ENCODE data around the gene POLD2.

POLD2 gene

GRCh38 chr7:44142028-44142427 lies 18.7 kb upstream of the POLD2 start:
- Histone ChIP-seq H3K9me3 (ENCODE audit: control extremely low read depth in 1 of 5, control insufficient read depth in 4 of 5, insufficient read depth in 2 of 5, low read depth in 1 of 5, low read length in 4 of 5) (peaks cover 0 to 5% (median 0%) of the 10 kb centered on the region in 5 experiments), H3K4me1 (ENCODE audit: control extremely low read depth in 1 of 4, control insufficient read depth in 4 of 4, insufficient read depth in 4 of 4, low read length in 3 of 4) (peaks cover 0 to 15% (median 11%) of the 10 kb centered on the region in 4 experiments), H3K4me3 (ENCODE audit: control insufficient read depth in 1 of 7, extremely low read depth in 1 of 7, insufficient read depth in 4 of 7, low read depth in 2 of 7, low read length in 6 of 7) (no peak overlapping the region), H3K27ac (ENCODE audit: insufficient read depth in 1 of 2, low read depth in 1 of 2, low read length in 2 of 2, poor library complexity in 1 of 2, severe bottlenecking in 2 of 2) (no peak overlapping the region), H3K27me3 (replicated peaks in 2 of 5; ENCODE audit: control insufficient read depth in 4 of 5, insufficient read depth in 5 of 5, low read length in 4 of 5) (peaks cover 0 to 30% (median 19%) of the 10 kb centered on the region in 5 experiments), H3K36me3 (ENCODE audit: control insufficient read depth in 4 of 4, insufficient read depth in 4 of 4, low read length in 3 of 4) (no peaks in the 10 kb centered on the region)
- CTCF ChIA-PET: interaction anchor here (0.6 to 1.5 kb wide), 2 partner anchors 21 to 95 kb away, joined by 3 to 5 read pairs; no protein-coding TSS in a partner anchor
- DNase-seq: no peak
- WGBS (ENCODE audit: insufficient coverage): 96% methylated on average over 4 of the region's 4 CpGs
- POLR2A ChIA-PET: no interaction called here

- 91% methylated on average over 4 of the region's 6 CpGs for WGBS (ENCODE audit: insufficient coverage)
- CTCF ChIA-PET: interaction anchor here (0.6 to 1.5 kb wide), 3 partner anchors 22 to 94 kb away, joined by 3 to 5 read pairs (median 3); no protein-coding TSS in a partner anchor
- Histone ChIP-seq H3K27me3 (replicated peaks in 2 of 5; ENCODE audit: control insufficient read depth in 4 of 5, insufficient read depth in 5 of 5, low read length in 4 of 5) (peaks cover 0 to 27% (median 17%) of the 10 kb centered on the region in 5 experiments), H3K4me3 (ENCODE audit: control insufficient read depth in 1 of 7, extremely low read depth in 1 of 7, insufficient read depth in 4 of 7, low read depth in 2 of 7, low read length in 6 of 7) (no peak within 1 kb of the TSS), H3K27ac (ENCODE audit: insufficient read depth in 1 of 2, low read depth in 1 of 2, low read length in 2 of 2, poor library complexity in 1 of 2, severe bottlenecking in 2 of 2) (no peak within 1 kb of the TSS), H3K36me3 (ENCODE audit: control insufficient read depth in 4 of 4, insufficient read depth in 4 of 4, low read length in 3 of 4) (no peaks in the 10 kb centered on the region), H3K9me3 (ENCODE audit: control extremely low read depth in 1 of 5, control insufficient read depth in 4 of 5, insufficient read depth in 2 of 5, low read depth in 1 of 5, low read length in 4 of 5) (peaks cover 0 to 5% (median 0%) of the 10 kb centered on the region in 5 experiments), H3K4me1 (ENCODE audit: control extremely low read depth in 1 of 4, control insufficient read depth in 4 of 4, insufficient read depth in 4 of 4, low read length in 3 of 4) (peaks cover 0 to 12% (median 9%) of the 10 kb centered on the region in 4 experiments)
- DNase-seq: no peak
- POLR2A ChIA-PET: no interaction called here
These were observed 18.0 kb upstream of the POLD2 start, which contains the start of gene MYL7 for GRCh38 chr7:44141221-44141850. MYL7 (minus strand) TSS chr7:44141332; CDS start chr7:44141305, 27 bp downstream.

- 92% methylated on average over 4 of the region's 10 CpGs for WGBS (ENCODE audit: insufficient coverage)
- H3K9me3 ChIP-seq (ENCODE audit: control extremely low read depth in 1 of 5, control insufficient read depth in 4 of 5, insufficient read depth in 2 of 5, low read depth in 1 of 5, low read length in 4 of 5): peaks cover 0 to 5% (median 0%) of the 10 kb centered on the region in 5 experiments
- no peak for DNase-seq
- H3K36me3 ChIP-seq (ENCODE audit: control insufficient read depth in 4 of 4, insufficient read depth in 4 of 4, low read length in 3 of 4): no peaks in the 10 kb centered on the region
- ChIA-PET CTCF (no interaction called here), POLR2A (interaction anchor here (0.5 kb wide), 1 partner anchor 13 kb away, joined by 4 read pairs; no protein-coding TSS in a partner anchor)
- H3K27me3 ChIP-seq (replicated peaks in 2 of 5; ENCODE audit: control insufficient read depth in 4 of 5, insufficient read depth in 5 of 5, low read length in 4 of 5): peaks cover 0 to 18% (median 10%) of the 10 kb centered on the region in 5 experiments
- H3K4me3 ChIP-seq (ENCODE audit: control insufficient read depth in 1 of 7, extremely low read depth in 1 of 7, insufficient read depth in 4 of 7, low read depth in 2 of 7, low read length in 6 of 7): no peak overlapping the region
- no peak overlapping the region for H3K27ac ChIP-seq (ENCODE audit: insufficient read depth in 1 of 2, low read depth in 1 of 2, low read length in 2 of 2, poor library complexity in 1 of 2, severe bottlenecking in 2 of 2)
- peaks cover 0 to 5% (median 3%) of the 10 kb centered on the region in 4 experiments for H3K4me1 ChIP-seq (ENCODE audit: control extremely low read depth in 1 of 4, control insufficient read depth in 4 of 4, insufficient read depth in 4 of 4, low read length in 3 of 4)
These were observed 17.0 kb upstream of the POLD2 start for GRCh38 chr7:44140341-44140740.

DNA sequence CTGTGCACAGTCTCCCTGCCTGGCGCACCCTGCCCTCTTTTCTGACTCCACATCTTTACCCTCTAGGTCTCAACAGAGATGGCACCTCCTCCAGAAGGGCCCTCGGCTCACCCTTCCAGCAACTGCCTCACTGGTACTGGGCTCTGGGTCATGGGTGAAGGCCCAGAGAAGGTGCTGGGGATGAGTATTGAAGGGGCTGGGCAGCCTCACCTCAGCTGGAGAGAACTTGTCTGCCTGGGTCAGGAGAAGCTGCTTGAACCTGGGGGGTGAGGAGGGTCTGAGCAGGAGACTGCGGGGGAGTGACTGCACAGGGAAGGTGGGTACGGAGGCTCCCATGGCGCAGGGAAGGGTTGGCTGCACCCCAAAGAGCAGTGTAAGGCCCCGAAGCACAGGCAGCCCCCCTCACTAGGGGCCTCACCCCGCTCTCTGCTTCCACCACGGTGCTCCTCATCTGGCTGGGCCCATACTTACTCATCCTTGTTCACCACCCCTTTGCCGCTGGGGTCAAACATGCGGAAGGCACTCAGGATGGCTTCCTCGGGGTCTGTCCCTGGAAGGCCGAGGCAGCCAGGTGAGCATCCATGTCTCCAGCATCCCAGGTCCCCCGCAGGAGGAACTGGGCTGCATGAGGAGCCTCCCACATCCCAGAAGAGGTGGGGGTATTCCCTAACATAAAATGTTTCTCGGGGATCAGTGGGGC lies 16.1 kb upstream of the POLD2 start:
- WGBS (ENCODE audit: insufficient coverage): 91% methylated on average over 9 of the region's 14 CpGs
- CTCF ChIA-PET: no interaction called here

DNA sequence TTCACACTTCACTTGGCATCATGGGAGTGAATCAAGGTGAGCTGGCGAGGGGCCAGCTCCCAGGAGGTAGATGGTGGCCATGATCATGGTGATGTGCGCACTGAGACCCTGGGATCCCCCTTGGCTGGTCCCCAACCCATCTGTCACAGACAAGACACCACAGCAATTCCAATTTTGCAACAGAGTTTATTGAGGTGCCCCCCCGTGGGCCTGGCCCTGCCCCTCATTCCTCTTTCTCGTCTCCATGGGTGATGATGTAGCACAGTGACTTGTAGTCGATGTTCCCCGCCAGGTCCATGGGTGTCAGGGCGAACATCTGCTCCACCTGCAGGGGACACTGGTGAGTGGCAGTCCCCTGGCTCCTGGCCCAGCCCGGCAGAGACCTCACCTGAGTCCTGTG lies 15.3 kb upstream of the POLD2 start:
- ChIA-PET POLR2A (no interaction called here), CTCF (interaction anchor here (1.2 to 1.8 kb wide), 3 partner anchors 10 to 63 kb away, joined by 4 to 9 read pairs (median 5); no protein-coding TSS in a partner anchor)
- no peaks in the 10 kb centered on the region for H3K4me1 ChIP-seq (ENCODE audit: control extremely low read depth in 1 of 4, control insufficient read depth in 4 of 4, insufficient read depth in 4 of 4, low read length in 3 of 4)
- H3K27ac ChIP-seq (ENCODE audit: insufficient read depth in 1 of 2, low read depth in 1 of 2, low read length in 2 of 2, poor library complexity in 1 of 2, severe bottlenecking in 2 of 2): no peak overlapping the region
- H3K36me3 ChIP-seq (ENCODE audit: control insufficient read depth in 4 of 4, insufficient read depth in 4 of 4, low read length in 3 of 4): no peaks in the 10 kb centered on the region
- no peak for DNase-seq
- H3K4me3 ChIP-seq (ENCODE audit: control insufficient read depth in 1 of 7, extremely low read depth in 1 of 7, insufficient read depth in 4 of 7, low read depth in 2 of 7, low read length in 6 of 7): no peak overlapping the region
- WGBS (ENCODE audit: insufficient coverage): 92% methylated on average over 7 of the region's 8 CpGs
- peaks cover 0 to 3% (median 0%) of the 10 kb centered on the region in 5 experiments for H3K27me3 ChIP-seq (replicated peaks in 2 of 5; ENCODE audit: control insufficient read depth in 4 of 5, insufficient read depth in 5 of 5, low read length in 4 of 5)
- H3K9me3 ChIP-seq (ENCODE audit: control extremely low read depth in 1 of 5, control insufficient read depth in 4 of 5, insufficient read depth in 2 of 5, low read depth in 1 of 5, low read length in 4 of 5): no peaks in the 10 kb centered on the region

More for the DNA sequence above, 16.1 kb upstream of the POLD2 start:
- Histone ChIP-seq H3K27ac (ENCODE audit: insufficient read depth in 1 of 2, low read depth in 1 of 2, low read length in 2 of 2, poor library complexity in 1 of 2, severe bottlenecking in 2 of 2) (no peak overlapping the region), H3K4me3 (ENCODE audit: control insufficient read depth in 1 of 7, extremely low read depth in 1 of 7, insufficient read depth in 4 of 7, low read depth in 2 of 7, low read length in 6 of 7) (no peak overlapping the region), H3K36me3 (ENCODE audit: control insufficient read depth in 4 of 4, insufficient read depth in 4 of 4, low read length in 3 of 4) (no peaks in the 10 kb centered on the region), H3K27me3 (replicated peaks in 2 of 5; ENCODE audit: control insufficient read depth in 4 of 5, insufficient read depth in 5 of 5, low read length in 4 of 5) (peaks cover 0 to 9% (median 2%) of the 10 kb centered on the region in 5 experiments), H3K4me1 (ENCODE audit: control extremely low read depth in 1 of 4, control insufficient read depth in 4 of 4, insufficient read depth in 4 of 4, low read length in 3 of 4) (no peaks in the 10 kb centered on the region), H3K9me3 (ENCODE audit: control extremely low read depth in 1 of 5, control insufficient read depth in 4 of 5, insufficient read depth in 2 of 5, low read depth in 1 of 5, low read length in 4 of 5) (no peaks in the 10 kb centered on the region)
- POLR2A ChIA-PET: no interaction called here
- no peak for DNase-seq

GRCh38 chr7:44136731-44137130 lies 13.4 kb upstream of the POLD2 start:
- Histone ChIP-seq H3K36me3 (ENCODE audit: control insufficient read depth in 4 of 4, insufficient read depth in 4 of 4, low read length in 3 of 4) (no peaks in the 10 kb centered on the region), H3K4me3 (ENCODE audit: control insufficient read depth in 1 of 7, extremely low read depth in 1 of 7, insufficient read depth in 4 of 7, low read depth in 2 of 7, low read length in 6 of 7) (no peak overlapping the region), H3K9me3 (ENCODE audit: control extremely low read depth in 1 of 5, control insufficient read depth in 4 of 5, insufficient read depth in 2 of 5, low read depth in 1 of 5, low read length in 4 of 5) (no peaks in the 10 kb centered on the region), H3K27me3 (replicated peaks in 2 of 5; ENCODE audit: control insufficient read depth in 4 of 5, insufficient read depth in 5 of 5, low read length in 4 of 5) (peaks cover 0 to 3% (median 0%) of the 10 kb centered on the region in 5 experiments), H3K4me1 (ENCODE audit: control extremely low read depth in 1 of 4, control insufficient read depth in 4 of 4, insufficient read depth in 4 of 4, low read length in 3 of 4) (no peaks in the 10 kb centered on the region), H3K27ac (ENCODE audit: insufficient read depth in 1 of 2, low read depth in 1 of 2, low read length in 2 of 2, poor library complexity in 1 of 2, severe bottlenecking in 2 of 2) (no peak overlapping the region)
- ChIA-PET POLR2A (no interaction called here), CTCF (interaction anchor here (1.8 kb wide), 1 partner anchor 9 kb away, joined by 9 read pairs; no protein-coding TSS in a partner anchor)
- 100% methylated on average over 2 of the region's 5 CpGs for WGBS (ENCODE audit: insufficient coverage)
- no peak for DNase-seq
